ENCODE results near the gene EFNB2.

Gene EFNB2

GRCh38 chr13:106524108-106524507, 11.4 kb downstream of the EFNB2 start:
- no peak for DNase-seq

- no peak for DNase-seq
Observed at GRCh38 chr13:106523576-106523975, 11.9 kb downstream of the EFNB2 start.

DNA sequence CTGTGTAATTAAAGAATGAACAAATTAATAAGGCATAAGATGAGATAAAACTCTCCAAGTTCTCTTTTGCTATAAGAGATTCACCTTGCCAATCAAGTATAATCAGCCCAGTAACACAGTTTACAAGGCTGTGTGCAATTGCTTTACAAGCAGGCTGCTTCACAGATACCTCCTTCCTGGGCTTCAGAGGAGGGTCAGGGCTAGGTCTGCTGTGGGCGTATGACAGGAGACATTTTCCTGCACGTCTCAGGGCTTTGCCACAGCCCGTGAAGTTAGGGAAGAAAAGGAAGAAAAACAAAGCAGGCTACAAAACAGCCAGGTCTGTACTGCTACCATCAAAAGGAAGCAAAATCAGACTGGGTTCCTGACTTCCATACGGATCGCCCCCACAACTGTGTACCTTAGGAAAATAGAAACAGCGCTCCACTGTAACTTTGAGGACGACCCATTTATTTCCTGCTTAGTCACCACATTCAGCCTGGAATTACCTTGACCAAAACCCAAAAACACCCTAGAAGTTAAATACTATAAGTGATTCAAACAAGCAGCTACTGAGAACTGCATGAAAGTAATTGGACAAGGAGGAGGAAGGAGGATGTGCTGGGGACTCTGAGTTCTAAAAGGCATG, 12.4 kb downstream of the EFNB2 start:
- DNase-seq = no peak

GRCh38 chr13:106522112-106522705, 13.3 kb downstream of the EFNB2 start:
- DNase-seq = no peak

DNA sequence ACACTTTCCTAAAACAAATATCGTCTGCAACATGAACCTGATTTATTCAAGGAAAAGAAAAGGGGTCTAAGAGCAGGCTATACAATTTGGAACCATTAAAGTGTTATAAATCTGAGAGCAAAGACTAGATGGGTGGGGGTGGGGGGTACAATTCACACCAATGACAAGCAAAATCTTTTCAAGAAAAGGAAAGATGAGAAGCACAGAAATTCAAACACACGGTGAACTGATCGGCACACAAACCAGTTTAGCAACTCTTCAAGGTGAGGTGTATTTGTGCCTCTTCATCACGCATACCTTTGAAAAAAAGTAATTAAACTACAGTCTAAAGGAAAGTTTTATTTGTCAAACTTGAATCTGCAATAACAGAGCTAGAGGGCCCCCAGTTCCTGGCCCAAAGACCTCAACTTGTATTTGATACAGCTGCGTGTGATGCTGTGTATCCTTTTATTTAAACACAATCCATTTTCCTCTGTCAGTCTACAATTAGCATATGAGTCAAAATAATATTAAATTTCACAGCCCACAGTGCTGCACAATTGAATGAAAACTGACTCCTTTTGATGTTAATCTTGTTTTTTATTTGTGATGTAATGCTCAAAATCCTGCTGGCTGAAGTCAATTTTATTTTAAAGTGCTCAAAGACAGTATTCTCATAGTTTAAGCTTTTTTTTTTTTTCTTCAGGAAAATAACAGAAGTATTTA, 14.2 kb downstream of the EFNB2 start:
- peak; percentile 56 for DNase-seq

GRCh38 chr13:106520251-106521054, 15.0 kb downstream of the EFNB2 start:
- no peak for DNase-seq

DNA sequence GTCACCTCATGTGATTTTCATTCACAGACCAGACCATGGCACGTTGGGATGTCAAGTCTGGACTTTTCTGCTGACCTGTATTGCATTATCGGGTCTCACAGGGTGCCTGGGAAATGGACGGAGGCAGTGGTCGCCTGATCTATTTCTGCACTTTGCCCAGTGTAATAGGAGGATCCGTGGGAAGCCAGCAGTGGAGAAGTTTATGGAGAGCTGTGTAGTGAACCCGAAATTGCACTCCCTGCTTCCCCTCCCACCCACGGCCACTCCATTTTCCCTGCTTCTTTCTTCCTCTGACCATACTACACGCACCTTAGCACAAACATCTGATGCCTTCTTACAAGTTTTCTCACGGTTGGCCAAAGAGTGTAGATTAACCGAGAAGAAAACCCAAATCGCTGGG, 16.9 kb downstream of the EFNB2 start:
- DNase-seq = no peak

GRCh38 chr13:106517109-106517847, 18.2 kb downstream of the EFNB2 start:
- no peak for DNase-seq

- DNase-seq = no peak
Observed at GRCh38 chr13:106515635-106516254, 19.7 kb downstream of the EFNB2 start.

DNA sequence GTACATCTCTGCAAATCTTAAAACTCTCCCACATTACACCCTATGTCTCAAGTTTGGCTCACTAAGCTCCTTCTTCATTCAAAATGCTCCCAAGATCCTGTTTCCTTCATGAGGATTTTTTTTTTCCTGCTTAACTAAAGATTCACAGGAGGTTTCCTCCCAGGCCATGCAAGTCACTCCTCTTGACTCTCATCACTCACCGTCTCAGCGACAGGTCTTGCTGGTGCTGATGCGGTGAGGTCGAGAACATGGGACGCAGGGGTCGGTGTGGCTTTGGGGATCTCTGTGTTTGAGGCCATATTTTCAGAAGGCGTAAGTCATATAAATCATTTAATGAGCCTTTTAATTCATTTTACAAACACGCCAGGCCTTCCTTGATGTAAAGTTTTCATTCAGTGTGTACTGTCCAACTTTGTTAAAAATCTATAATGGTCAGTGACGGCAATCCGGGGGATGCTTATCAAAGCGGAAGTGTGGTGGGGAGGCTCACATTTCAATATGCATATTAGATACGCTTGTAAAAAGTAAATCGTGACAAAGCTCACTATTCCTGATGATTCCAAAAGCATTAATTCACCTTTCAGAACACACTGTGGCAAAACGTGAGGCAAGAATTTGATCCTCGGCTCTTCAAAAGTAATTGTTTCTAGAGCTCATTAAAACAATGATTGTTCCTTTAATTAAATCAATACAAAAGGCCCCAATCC, 20.4 kb downstream of the EFNB2 start:
- no peak for DNase-seq

GRCh38 chr13:106513025-106513983, 22.2 kb downstream of the EFNB2 start:
- no peak for DNase-seq

DNA sequence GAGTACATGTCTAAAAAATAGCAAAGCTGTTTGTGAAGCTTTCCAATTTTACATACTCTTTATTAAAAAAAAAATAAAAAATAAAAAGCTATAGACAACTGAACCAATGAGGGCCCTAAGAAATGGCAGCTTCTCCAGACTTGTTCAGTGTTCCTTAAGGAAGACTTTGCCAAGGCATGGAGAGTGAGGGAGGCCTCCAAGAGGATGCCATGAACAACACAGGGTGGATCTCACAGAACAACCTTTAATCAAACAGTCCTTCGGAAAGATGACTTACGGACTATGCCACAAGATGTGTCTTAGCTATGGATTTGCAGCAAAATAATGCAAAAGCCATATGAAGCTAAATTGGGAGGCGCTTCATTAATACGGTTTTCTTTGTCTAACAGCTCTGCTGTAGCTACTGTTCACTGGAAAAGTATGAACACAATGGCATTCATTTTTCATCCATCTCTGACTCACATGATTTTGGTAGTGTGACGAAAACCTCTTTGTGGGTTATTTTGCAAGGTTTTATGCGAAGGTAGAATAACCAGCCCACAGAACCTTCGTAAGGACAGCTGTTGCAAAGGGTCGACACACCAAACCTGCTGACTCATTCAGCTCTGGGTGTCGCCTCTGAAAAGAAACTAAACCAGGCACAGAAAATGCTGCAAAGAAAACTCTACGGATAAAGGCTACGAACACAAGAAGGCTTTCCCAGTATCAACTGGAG, 27.7 kb downstream of the EFNB2 start:
- DNase-seq = no peak

GRCh38 chr13:106506286-106506685, 29.2 kb downstream of the EFNB2 start:
- no peak for DNase-seq

DNA sequence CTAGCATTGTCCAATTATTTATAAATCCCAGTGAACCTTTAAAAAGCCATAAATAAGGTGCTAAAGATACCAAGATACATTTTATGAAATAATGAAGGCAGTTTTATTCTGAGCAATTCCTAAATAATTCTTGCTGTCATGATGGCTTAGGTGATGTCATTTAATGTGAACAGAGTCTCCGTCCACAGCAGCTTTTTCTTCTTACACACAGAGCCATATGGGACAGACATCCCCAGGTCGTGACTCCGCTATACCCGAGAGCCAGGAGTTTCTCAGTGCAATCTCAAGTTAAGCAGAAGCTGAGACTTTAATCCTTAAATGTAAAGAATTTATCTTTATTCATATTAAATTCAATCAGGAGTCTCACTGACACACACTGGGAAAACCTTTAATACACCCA, 29.7 kb downstream of the EFNB2 start:
- no peak for DNase-seq

DNA sequence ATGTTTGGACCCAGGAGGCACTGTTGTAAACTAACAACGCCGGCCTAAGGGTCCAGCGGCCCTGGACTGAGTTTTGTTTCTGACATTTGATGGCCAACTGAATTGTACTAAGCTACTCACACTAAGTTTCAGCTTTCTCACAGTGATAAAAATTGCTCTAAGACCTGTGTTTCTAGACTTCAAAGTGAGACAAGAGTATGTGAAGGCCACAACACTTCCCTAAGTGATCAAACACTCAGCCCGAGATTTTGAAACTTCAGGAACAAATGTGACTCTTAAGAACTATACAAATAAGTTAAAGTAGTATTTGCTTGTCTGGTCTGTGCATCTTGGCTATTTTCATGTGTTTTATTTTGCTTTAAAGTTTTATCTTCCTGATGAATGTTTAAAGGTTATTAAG, 30.2 kb downstream of the EFNB2 start:
- no peak for DNase-seq

DNA sequence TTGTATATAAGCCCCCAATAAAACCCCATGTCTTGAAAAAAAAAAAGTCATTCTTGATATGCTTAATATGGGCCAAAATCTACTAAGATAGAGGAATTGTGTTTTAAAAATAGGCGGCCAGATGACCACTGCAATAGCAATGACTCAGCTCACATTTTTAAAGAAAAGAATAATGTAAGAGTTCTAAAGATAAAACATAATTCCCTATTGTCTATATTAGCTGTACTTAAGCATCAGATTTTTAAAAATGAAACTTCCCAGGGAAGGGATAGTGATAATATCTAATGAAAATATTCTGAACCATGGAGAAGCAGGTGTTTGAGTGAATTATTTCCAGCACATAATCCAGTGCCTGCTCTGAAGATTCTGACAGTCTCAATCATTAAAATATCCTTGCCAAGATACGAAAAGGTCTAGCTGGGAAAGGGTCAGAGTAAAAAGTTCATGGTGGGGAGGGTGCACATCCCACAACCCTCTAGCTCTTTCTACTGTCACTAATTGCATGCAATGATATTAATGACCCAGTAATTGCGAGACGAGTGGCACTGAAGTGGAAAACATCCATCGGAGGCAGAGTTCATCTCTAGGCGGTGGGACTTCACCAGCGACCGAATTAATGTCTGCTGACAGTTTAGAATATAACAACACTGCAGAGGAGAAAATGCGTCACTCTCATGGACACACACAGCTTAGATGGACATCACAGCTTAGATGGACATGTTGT, 31.6 kb downstream of the EFNB2 start:
- DNase-seq = no peak

- no peak for DNase-seq
Observed at GRCh38 chr13:106503272-106503671, 32.2 kb downstream of the EFNB2 start.

- DNase-seq = no peak
Observed at GRCh38 chr13:106500445-106500844, 35.0 kb downstream of the EFNB2 start.

GRCh38 chr13:106499896-106500295, 35.6 kb downstream of the EFNB2 start:
- no peak for DNase-seq
